ENCODE measurements around the gene CTTNBP2. TPM values are rescaled to one million over a fixed set of nuclear protein-coding genes. Genes with fewer than 3 reads are reported as not detected.

CTTNBP2 gene
- total RNA-seq, 1 donor from 2014 or later, result 25.5 TPM

DNA sequence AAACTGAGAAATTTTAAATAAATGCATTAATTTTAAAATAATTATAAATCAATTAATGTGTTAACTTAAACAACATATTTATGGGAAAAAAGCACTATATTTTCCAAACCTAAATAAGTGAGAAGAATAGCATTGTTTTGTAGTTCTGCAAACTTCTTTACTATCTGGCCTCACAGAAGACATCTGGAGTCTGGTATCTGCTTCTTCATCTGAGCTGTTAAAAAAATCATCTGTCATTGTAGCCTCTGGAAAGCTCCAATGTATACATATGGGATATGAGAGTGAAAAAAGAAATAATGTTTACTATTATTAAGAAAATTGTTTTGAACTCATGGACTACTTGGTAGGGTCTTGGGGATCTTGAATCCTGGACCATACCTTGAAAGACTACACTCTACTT is 32.2 kb downstream of the CTTNBP2 start:
- Mint-ChIP-seq H3K27me3 (ENCODE audit: insufficient read depth, low read depth) (peaks cover 2% of the 10 kb centered on the region), H3K4me1 (peaks cover 4% of the 10 kb centered on the region), H3K9me3 (peaks cover 2% of the 10 kb centered on the region), H3K27ac (no peak overlapping the region), H3K4me3 (no peak overlapping the region), H3K36me3 (peaks cover 13% of the 10 kb centered on the region)
- Histone ChIP-seq H3K79me2 (ENCODE audit: low read depth) (peaks cover 85% of the 10 kb centered on the region), H3K4me1 (no peaks in the 10 kb centered on the region), H3F3A (ENCODE audit: low read depth) (no peaks in the 10 kb centered on the region), H3K36me3 (no peaks in the 10 kb centered on the region), H4K20me1 (ENCODE audit: low read depth) (no peaks in the 10 kb centered on the region), H3K9me3 (ENCODE audit: low read depth) (no peaks in the 10 kb centered on the region), H3K27ac (no peak overlapping the region), H2AFZ (replicated peaks) (no peak overlapping the region), H3K27me3 (no peaks in the 10 kb centered on the region), H3K9ac (no peak overlapping the region), H3K4me3 (no peak overlapping the region), H3K4me2 (no peak overlapping the region)
- no peak for DNase-seq (ENCODE audit: low spot score)
- TF ChIP-seq EZH2 (IDR thresholded peaks at IDR 0.05), result no peak
- no peak for TF ChIP-seq CTCF (IDR thresholded peaks at IDR 0.05)
- no peak for TF ChIP-seq EZH2phosphoT487 (IDR thresholded peaks at IDR 0.05)

GRCh38 chr7:117839507-117839906 is 33.7 kb downstream of the CTTNBP2 start:
- no peak for DNase-seq (ENCODE audit: low spot score)
- peaks cover 7% of the 10 kb centered on the region for H4K20me1 ChIP-seq (ENCODE audit: low read depth)
- no peak overlapping the region for H3K4me3 ChIP-seq
- no peaks in the 10 kb centered on the region for H3K36me3 ChIP-seq
- Mint-ChIP-seq H3K4me3 (no peak overlapping the region), H3K27me3 (ENCODE audit: insufficient read depth, low read depth) (peaks cover 2% of the 10 kb centered on the region), H3K27ac (no peak overlapping the region), H3K4me1 (peaks cover 11% of the 10 kb centered on the region), H3K36me3 (peaks cover 13% of the 10 kb centered on the region), H3K9me3 (peaks cover 2% of the 10 kb centered on the region)
- H3K4me1 ChIP-seq, result peaks cover 13% of the 10 kb centered on the region
- no peak overlapping the region for H2AFZ ChIP-seq (replicated peaks)
- TF ChIP-seq EZH2 (IDR thresholded peaks at IDR 0.05) (no peak), EZH2phosphoT487 (IDR thresholded peaks at IDR 0.05) (no peak), CTCF (IDR thresholded peaks at IDR 0.05) (no peak)
- H3F3A ChIP-seq (ENCODE audit: low read depth), result peaks cover 3% of the 10 kb centered on the region
- H3K9ac ChIP-seq, result no peak overlapping the region
- H3K27me3 ChIP-seq, result no peaks in the 10 kb centered on the region
- H3K4me2 ChIP-seq, result no peak overlapping the region
- H3K27ac ChIP-seq, result no peak overlapping the region
- peaks cover 95% of the 10 kb centered on the region for H3K79me2 ChIP-seq (ENCODE audit: low read depth)
- H3K9me3 ChIP-seq (ENCODE audit: low read depth), result no peaks in the 10 kb centered on the region

DNA sequence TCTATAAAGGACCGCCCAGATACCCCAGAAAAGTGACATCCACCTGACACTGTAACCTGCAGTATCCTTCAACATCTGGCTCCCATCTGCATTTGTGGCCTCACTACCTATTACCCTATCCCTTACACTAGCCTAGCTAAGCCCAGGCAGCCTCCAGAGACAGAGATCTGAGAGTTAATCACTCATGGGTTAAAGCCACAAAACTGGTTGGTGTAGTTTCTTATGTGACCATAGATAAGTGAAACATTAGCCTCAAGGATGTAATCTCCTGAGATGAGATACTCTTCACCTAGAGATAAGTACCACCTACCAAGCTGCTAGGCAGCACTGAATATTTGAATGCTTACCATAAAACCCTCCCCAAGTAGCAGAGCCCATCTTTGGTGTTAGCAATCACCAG is 35.4 kb downstream of the CTTNBP2 start:
- Histone ChIP-seq H3K9ac (no peak overlapping the region), H3K27ac (no peak overlapping the region), H4K20me1 (ENCODE audit: low read depth) (peaks cover 7% of the 10 kb centered on the region), H3K36me3 (no peaks in the 10 kb centered on the region), H2AFZ (replicated peaks) (no peak overlapping the region), H3K4me1 (peaks cover 13% of the 10 kb centered on the region), H3K79me2 (ENCODE audit: low read depth) (peaks cover 97% of the 10 kb centered on the region), H3K4me3 (no peak overlapping the region), H3F3A (ENCODE audit: low read depth) (peaks cover 3% of the 10 kb centered on the region), H3K9me3 (ENCODE audit: low read depth) (no peaks in the 10 kb centered on the region), H3K27me3 (no peaks in the 10 kb centered on the region), H3K4me2 (no peak overlapping the region)
- Mint-ChIP-seq H3K36me3 (peaks cover 5% of the 10 kb centered on the region), H3K27ac (no peak overlapping the region), H3K27me3 (ENCODE audit: insufficient read depth, low read depth) (peaks cover 2% of the 10 kb centered on the region), H3K4me1 (peaks cover 11% of the 10 kb centered on the region), H3K4me3 (no peak overlapping the region), H3K9me3 (peaks cover 2% of the 10 kb centered on the region)
- no peak for DNase-seq (ENCODE audit: low spot score)
- TF ChIP-seq CTCF (IDR thresholded peaks at IDR 0.05), result no peak
- TF ChIP-seq EZH2phosphoT487 (IDR thresholded peaks at IDR 0.05), result no peak
- no peak for TF ChIP-seq EZH2 (IDR thresholded peaks at IDR 0.05)
